SU-DHL-6 (cell line): ENCODE measurements around the gene RNASE9.
"Not testable (repeated sequence)": the region's sequence is repeated elsewhere in the genome, so short reads cannot be mapped to it uniquely, and the experiment has no call there.

ENCODE experiments used
- EZH2phosphoT487 ChIP-seq: fragments of 200-600 bp; sonication (generic), shearing (Covaris generic); conservative IDR thresholded peaks from 2 replicates; pipeline ENCODE4 v1.6.1; 2018; ENCODE audit warnings: mild to moderate bottlenecking, antibody characterized with exemption, low read length, moderate library complexity, mixed read lengths
- TF ChIP-seq, protein P1 (sequence below): fragments of 200-600 bp; sonication (generic); IDR thresholded peaks from one replicate; pipeline ENCODE4 v1.5.1; 2017; ENCODE audit warnings: antibody characterized with exemption, mild to moderate bottlenecking, low read length, moderate library complexity; ENCODE audit not compliant: insufficient read depth, poor library complexity, severe bottlenecking

DNA sequence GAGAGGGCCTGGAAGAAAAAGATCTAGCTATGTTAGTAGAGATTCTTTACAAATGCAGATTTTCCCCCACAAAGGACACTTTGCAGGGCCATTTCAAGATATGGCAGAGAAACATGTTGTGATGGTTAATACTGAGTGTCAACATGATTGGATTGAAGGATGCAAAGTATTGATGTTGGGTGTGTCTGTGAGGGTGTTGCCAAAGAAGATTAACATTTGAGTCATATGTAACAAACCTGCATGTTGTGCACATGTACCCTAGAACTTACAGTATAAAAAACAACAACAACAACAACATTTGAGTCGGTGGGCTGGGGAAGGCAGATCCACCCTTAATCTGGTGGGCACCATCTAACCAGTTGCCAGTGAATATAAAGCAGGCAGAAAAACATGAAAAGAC lies 6.4 kb upstream of the RNASE9 start:
- TF ChIP-seq, protein P1, sequence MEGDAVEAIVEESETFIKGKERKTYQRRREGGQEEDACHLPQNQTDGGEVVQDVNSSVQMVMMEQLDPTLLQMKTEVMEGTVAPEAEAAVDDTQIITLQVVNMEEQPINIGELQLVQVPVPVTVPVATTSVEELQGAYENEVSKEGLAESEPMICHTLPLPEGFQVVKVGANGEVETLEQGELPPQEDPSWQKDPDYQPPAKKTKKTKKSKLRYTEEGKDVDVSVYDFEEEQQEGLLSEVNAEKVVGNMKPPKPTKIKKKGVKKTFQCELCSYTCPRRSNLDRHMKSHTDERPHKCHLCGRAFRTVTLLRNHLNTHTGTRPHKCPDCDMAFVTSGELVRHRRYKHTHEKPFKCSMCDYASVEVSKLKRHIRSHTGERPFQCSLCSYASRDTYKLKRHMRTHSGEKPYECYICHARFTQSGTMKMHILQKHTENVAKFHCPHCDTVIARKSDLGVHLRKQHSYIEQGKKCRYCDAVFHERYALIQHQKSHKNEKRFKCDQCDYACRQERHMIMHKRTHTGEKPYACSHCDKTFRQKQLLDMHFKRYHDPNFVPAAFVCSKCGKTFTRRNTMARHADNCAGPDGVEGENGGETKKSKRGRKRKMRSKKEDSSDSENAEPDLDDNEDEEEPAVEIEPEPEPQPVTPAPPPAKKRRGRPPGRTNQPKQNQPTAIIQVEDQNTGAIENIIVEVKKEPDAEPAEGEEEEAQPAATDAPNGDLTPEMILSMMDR: not testable (repeated sequence)
- TF ChIP-seq EZH2phosphoT487: not testable (repeated sequence)
